ENCODE data around the gene MEDAG.

DNA sequence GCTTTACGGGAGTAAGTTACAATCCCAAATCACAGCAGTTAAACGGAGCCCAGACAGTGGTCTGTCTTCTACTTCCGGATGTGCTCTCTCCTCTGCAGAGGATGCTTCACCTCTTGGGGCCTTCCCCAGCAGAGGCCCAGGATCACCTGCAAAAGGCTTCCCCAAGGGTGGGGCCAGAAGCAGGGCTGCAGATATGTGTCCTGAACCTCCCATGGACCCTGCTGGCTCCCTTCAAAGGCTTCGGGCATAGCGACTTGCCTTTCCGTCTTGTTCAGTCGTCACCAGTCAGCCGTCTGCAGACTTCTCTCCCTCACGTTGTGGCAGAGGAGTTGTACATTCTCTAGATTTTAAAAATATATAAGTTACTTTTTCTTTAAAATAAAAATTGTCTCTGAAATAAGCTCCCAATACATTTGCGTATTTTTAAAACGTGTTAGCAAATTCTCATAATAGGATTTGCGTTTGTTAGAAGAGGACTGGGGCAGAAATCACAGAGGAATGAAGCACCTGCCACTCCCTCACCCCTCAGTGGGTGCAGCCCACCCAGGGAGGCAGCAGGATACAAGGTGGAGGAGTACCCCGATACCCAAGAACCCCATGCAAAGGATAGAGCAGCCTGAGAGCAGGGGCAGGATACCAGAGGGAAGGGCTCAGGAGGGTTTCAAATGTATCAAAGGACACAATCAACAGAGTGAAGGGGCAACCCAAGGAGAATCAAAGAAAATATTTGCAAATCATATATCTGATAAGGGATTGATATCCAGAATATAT lies 22.9 kb upstream of the MEDAG start:
- no peak for TF ChIP-seq TAF1 (IDR thresholded peaks at IDR 0.05; ENCODE audit: low read depth, low read length)
- TF ChIP-seq POLR2A (IDR thresholded peaks at IDR 0.05; ENCODE audit: low read depth, low read length), result no peak
